Adrenal gland (tissue), 12 donors: ENCODE data around the gene EPB41L4B. TPM values are rescaled to one million over a fixed set of nuclear protein-coding genes. Genes with fewer than 3 reads are reported as not detected.

ENCODE experiments used
- DNase-seq, 7 donors: peaks; one replicate each; pipeline ENCODE4 v3.0.0-alpha.2; 2019 to 2020
- H3K27ac ChIP-seq, 5 donors: fragments of 200-600 bp; sonication (generic) in 4 of 5; 1 replicate in 3 of 5; 2 replicates in 2 of 5; pipeline versions ENCODE4 v1.5.1 to v1.8.0; 2016 to 2020; ENCODE audit warnings: mild to moderate bottlenecking in 1 of 5
- H3K27me3 ChIP-seq: fragments of 200-600 bp; 2 replicates; pipeline ENCODE4 v1.8.0; 2021
- H3K36me3 ChIP-seq, 2 donors: fragments of 200-600 bp; replicated peaks in 1 of 2; 1 replicate in 1 of 2; 2 replicates in 1 of 2; pipeline versions ENCODE4 v1.5.1 to v1.8.0; 2018 to 2022
- H3K4me1 ChIP-seq, 2 donors: fragments of 200-600 bp; replicated peaks in 1 of 2; 1 replicate in 1 of 2; 2 replicates in 1 of 2; pipeline versions ENCODE4 v1.5.1 to v1.8.0; 2018 to 2021
- H3K4me3 ChIP-seq, 4 donors: fragments of 200-600 bp; sonication (generic) in 3 of 4; one replicate each; pipeline ENCODE4 v1.5.1; 2016 to 2018
- H3K9me3 ChIP-seq, 3 donors: fragments of 200-600 bp; sonication (generic) in 1 of 3; replicated peaks in 1 of 3; 1 replicate in 2 of 3; 2 replicates in 1 of 3; pipeline versions ENCODE4 v1.5.1 to v1.8.0; 2016 to 2021
- POLR2A ChIP-seq, 2 donors: fragments of 450-650 bp; IDR thresholded peaks; one replicate each; pipeline ENCODE4 v1.6.1; 2017; ENCODE audit warnings: antibody characterized with exemption in 2 of 2, mild to moderate bottlenecking in 2 of 2, moderate library complexity in 1 of 2
- WGBS, 4 donors: extraction: QIAGEN DNeasy Blood & Tissue Kit in 2 of 4; methylation state at CpG; one replicate each; pipeline versions ENCODE4 v1.1.5 to v1.1.7; 2013 to 2017; 5-methylcytosine and 5-hydroxymethylcytosine counted together
- intact Hi-C, 2 donors: fragments of 100-400 bp; cut with DNase I; formaldehyde crosslinking; loops; one replicate each; pipeline versions ENCODE4 v1.14.1 to v1.15.0; 2022 to 2023
- polyA plus RNA-seq, 3 donors: library from polyadenylated mRNA; stranded (reverse); fragments of 200-250 nt in 2 of 3; fragments of 350-450 nt in 1 of 3; fragmentation: Illumina TruSeq in 1 of 3; extraction: RNeasy Lipid Tissue Mini Kit (QIAGEN cat#74804) in 1 of 3; gene quantifications; one replicate each; pipeline ENCODE4 v1.2.3, GENCODE V29; 2013 to 2014
- total RNA-seq, 9 donors: library from RNA; depleted of rRNA in 4 of 9; stranded (reverse); fragments of >200 nt in 4 of 9; fragments of 120-200 nt in 1 of 9; fragmentation: NEBNext Ultra II Directional in 1 of 9; extraction: Animal tissue kit (Norgen Biotek cat#: 25700) in 1 of 9; gene quantifications; one replicate each; pipeline versions ENCODE4 v1.1.0 to v1.2.4, GENCODE V29; 2013 to 2023
- TF ChIP-seq, protein P1 (sequence below), 6 experiments: fragments of 450-650 bp in 4 of 6; fragments of 200-600 bp in 2 of 6; sonication (generic) in 1 of 6; IDR thresholded peaks; 1 replicate in 5 of 6; 2 replicates in 1 of 6; pipeline versions ENCODE4 v1.5.1 to v1.8.0; 2016 to 2021; ENCODE audit warnings: antibody characterized with exemption in 6 of 6, mild to moderate bottlenecking in 2 of 6, moderate library complexity in 1 of 6
- donor health status: healthy with polysubstance abuse.
- donor health status: Bipolar disorder and iron deficiency.
- donor health status: DM: yes; HTN: yes; CAD: no.
- donor health status: DM: no; HTN: no; CAD: no.
- donor health status: DM: no; HTN: no; CAD: no.
- donor health status: DM: yes; HTN: yes; CAD: no.

EPB41L4B gene
- total and polyA plus RNA-seq, 12 donors: 7.4 to 37.2 (median 18.7) TPM

DNA sequence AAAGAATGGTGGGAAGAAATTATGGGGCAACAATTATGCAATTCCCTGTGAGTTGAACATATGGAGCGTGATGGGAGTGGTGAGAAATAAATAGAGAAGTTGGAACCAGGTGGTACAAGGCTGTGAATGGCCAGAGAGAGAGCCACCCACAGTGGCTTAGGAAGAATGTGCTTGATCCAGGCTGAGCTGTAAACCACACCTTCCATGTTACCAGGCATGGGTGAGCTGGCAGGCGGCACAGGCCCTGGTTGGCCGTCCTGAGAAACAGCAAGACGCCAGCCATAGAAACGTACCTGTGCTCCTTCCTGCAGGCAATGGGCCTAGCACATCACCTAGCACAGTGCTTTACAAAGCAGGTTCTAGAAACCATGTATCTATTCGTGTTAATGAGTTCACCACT, 74.3 kb downstream of the EPB41L4B start:
- Histone ChIP-seq H3K27ac (no peak overlapping the region), H3K27me3 (no peaks in the 10 kb centered on the region), H3K4me1 (peaks cover 9 to 15% of the 10 kb centered on the region in 2 donors), H3K4me3 (no peak overlapping the region), H3K9me3 (no peaks in the 10 kb centered on the region), H3K36me3 (no peaks in the 10 kb centered on the region)
- intact Hi-C loops: loop anchor here (5.0 to 10.0 kb wide), 2 partner anchors 68 to 71 kb away; no protein-coding TSS in a partner anchor
- WGBS, 4 donors: 84 to 96% (median 90%) methylated on average over 6 of the region's 6 CpGs
- no peak for DNase-seq
- TF ChIP-seq, protein P1, sequence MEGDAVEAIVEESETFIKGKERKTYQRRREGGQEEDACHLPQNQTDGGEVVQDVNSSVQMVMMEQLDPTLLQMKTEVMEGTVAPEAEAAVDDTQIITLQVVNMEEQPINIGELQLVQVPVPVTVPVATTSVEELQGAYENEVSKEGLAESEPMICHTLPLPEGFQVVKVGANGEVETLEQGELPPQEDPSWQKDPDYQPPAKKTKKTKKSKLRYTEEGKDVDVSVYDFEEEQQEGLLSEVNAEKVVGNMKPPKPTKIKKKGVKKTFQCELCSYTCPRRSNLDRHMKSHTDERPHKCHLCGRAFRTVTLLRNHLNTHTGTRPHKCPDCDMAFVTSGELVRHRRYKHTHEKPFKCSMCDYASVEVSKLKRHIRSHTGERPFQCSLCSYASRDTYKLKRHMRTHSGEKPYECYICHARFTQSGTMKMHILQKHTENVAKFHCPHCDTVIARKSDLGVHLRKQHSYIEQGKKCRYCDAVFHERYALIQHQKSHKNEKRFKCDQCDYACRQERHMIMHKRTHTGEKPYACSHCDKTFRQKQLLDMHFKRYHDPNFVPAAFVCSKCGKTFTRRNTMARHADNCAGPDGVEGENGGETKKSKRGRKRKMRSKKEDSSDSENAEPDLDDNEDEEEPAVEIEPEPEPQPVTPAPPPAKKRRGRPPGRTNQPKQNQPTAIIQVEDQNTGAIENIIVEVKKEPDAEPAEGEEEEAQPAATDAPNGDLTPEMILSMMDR (IDR thresholded peaks at IDR 0.05): no peak
- no peak for TF ChIP-seq POLR2A (IDR thresholded peaks at IDR 0.05)

GRCh38 chr9:109245310-109245897, 75.5 kb downstream of the EPB41L4B start:
- TF ChIP-seq POLR2A (IDR thresholded peaks at IDR 0.05): no peak
- TF ChIP-seq, protein P1 (IDR thresholded peaks at IDR 0.05): no peak
- no peak overlapping the region for H3K27ac ChIP-seq
- no peaks in the 10 kb centered on the region for H3K9me3 ChIP-seq
- no peaks in the 10 kb centered on the region for H3K36me3 ChIP-seq
- H3K4me3 ChIP-seq: no peak overlapping the region
- WGBS, 4 donors: 61 to 71% (median 69%) methylated on average over 6 of the region's 6 CpGs
- intact Hi-C loops: loop anchor here (5.0 to 10.0 kb wide), 2 partner anchors 69 to 72 kb away; no protein-coding TSS in a partner anchor
- peaks cover 0 to 6% of the 10 kb centered on the region in 2 donors for H3K4me1 ChIP-seq
- H3K27me3 ChIP-seq: no peaks in the 10 kb centered on the region
- DNase-seq: peak in 1 of 7 donors; percentile 22

DNA sequence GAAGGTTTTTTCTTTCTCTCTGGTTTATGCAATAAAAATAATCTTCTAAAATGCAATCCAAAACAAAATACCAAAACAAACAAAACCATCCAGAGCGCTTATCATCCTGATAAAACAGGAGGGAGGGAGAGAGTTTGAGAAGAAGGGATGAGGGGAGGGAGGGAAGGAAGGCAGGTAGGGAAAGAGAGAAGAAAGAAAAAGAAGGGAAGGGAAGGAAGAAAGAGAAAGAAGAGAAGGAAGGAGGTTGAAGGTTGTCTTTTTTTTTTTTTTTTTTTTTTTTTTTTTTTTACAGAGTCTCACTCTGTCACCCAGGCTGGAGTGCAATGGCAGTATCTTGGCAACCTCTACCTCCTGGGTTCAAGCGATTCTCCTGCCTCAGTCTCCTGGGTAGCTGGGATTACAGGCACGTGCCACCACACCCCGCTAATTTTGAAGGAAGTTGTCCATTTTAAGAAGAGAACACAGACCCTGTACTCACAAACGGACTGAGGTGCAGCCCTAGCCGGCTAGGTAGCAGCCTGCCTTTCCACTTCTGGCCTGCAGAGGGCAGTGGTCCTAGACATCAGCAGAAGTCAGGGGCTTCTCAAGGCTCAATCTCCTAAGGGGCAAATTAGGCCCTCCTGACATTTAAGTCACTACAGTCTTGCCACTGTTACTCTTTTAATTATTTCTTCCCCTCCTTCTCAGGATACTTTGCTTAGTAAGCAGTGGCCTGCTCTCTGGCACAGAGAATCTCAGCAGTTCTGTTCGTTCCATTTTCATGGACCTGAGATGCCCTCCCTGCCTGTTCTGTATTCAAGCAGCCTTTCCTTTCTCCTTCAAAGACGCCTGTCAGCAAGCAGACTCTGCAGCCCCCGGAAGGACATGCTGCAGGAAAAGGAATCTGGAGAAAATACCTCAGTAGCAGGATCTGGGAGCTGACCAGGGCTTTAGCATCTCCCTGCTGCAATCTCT, 76.4 kb downstream of the EPB41L4B start:
- Histone ChIP-seq H3K36me3 (no peaks in the 10 kb centered on the region), H3K9me3 (no peaks in the 10 kb centered on the region), H3K27ac (no peak overlapping the region), H3K27me3 (no peaks in the 10 kb centered on the region), H3K4me1 (peaks cover 0 to 6% of the 10 kb centered on the region in 2 donors), H3K4me3 (no peak overlapping the region)
- 23 to 27% (median 25%) methylated on average over 8 to 9 of the region's 9 CpGs for WGBS, 4 donors
- peak; percentile 60 to 90 (median 75) for DNase-seq
- no peak for TF ChIP-seq POLR2A (IDR thresholded peaks at IDR 0.05)
- TF ChIP-seq, protein P1 (IDR thresholded peaks at IDR 0.05): peak; percentile 75 to 94 (median 85)
- intact Hi-C loops: loop anchor here (5.0 to 10.0 kb wide), 2 partner anchors 70 to 73 kb away; no protein-coding TSS in a partner anchor

- H3K4me3 ChIP-seq: no peak overlapping the region
- 66 to 83% (median 77%) methylated on average over 2 of the region's 2 CpGs for WGBS, 4 donors
- intact Hi-C loops: loop anchor here in 1 of 2 donors (10.0 kb wide), 1 partner anchor 72 kb away; no protein-coding TSS in a partner anchor
- H3K9me3 ChIP-seq: no peaks in the 10 kb centered on the region
- no peaks in the 10 kb centered on the region for H3K36me3 ChIP-seq
- no peak for TF ChIP-seq POLR2A (IDR thresholded peaks at IDR 0.05)
- TF ChIP-seq, protein P1 (IDR thresholded peaks at IDR 0.05): no peak
- H3K27me3 ChIP-seq: no peaks in the 10 kb centered on the region
- DNase-seq: no peak
- peaks cover 0 to 6% of the 10 kb centered on the region in 2 donors for H3K4me1 ChIP-seq
- no peak overlapping the region for H3K27ac ChIP-seq
Observed at GRCh38 chr9:109242741-109243140, 78.1 kb downstream of the EPB41L4B start.
